ENCODE results near the gene CAMK2N2.
A peak's percentile ranks its signal among the peaks of the same experiment; 100 is the strongest.

CAMK2N2 gene

GRCh38 chr3:184262764-184263179 lies 1.4 kb upstream of the CAMK2N2 start:
- Histone ChIP-seq H3K27me3 (ENCODE audit: control insufficient read depth, low read length) (peaks cover 28% of the 10 kb centered on the region), H3K9me3 (ENCODE audit: control insufficient read depth, insufficient read depth, low read length) (peaks cover 5% of the 10 kb centered on the region; the same call in 1 of the 2 replicates), H4K20me1 (ENCODE audit: control insufficient read depth, insufficient read depth, low read depth, low read length) (no peaks in the 10 kb centered on the region), H3K36me3 (ENCODE audit: control insufficient read depth, low read length) (no peaks in the 10 kb centered on the region), H3F3A (ENCODE audit: control insufficient read depth, insufficient read depth) (no peaks in the 10 kb centered on the region; the same call in 1 of the 2 replicates), H3K9me2 (replicated peaks; ENCODE audit: control insufficient read depth, low read length) (no peaks in the 10 kb centered on the region), H3K4me1 (ENCODE audit: control insufficient read depth, low read length) (peaks cover 14% of the 10 kb centered on the region; the same call in 1 of the 2 replicates), H3K27ac (ENCODE audit: low read depth, low read length) (no peak overlapping the region), H3K4me2 (ENCODE audit: low read length) (no peak overlapping the region), H3K4me3 (ENCODE audit: low read length) (no peak overlapping the region), H3K79me2 (ENCODE audit: control insufficient read depth, low read length) (no peaks in the 10 kb centered on the region)
- no peak for TF ChIP-seq EZH2phosphoT487 (IDR thresholded peaks at IDR 0.05; ENCODE audit: borderline replicate concordance, low read length)
- no peak for TF ChIP-seq CTCF (IDR thresholded peaks at IDR 0.05; ENCODE audit: low read depth, low read length, poor library complexity, severe bottlenecking)

DNA sequence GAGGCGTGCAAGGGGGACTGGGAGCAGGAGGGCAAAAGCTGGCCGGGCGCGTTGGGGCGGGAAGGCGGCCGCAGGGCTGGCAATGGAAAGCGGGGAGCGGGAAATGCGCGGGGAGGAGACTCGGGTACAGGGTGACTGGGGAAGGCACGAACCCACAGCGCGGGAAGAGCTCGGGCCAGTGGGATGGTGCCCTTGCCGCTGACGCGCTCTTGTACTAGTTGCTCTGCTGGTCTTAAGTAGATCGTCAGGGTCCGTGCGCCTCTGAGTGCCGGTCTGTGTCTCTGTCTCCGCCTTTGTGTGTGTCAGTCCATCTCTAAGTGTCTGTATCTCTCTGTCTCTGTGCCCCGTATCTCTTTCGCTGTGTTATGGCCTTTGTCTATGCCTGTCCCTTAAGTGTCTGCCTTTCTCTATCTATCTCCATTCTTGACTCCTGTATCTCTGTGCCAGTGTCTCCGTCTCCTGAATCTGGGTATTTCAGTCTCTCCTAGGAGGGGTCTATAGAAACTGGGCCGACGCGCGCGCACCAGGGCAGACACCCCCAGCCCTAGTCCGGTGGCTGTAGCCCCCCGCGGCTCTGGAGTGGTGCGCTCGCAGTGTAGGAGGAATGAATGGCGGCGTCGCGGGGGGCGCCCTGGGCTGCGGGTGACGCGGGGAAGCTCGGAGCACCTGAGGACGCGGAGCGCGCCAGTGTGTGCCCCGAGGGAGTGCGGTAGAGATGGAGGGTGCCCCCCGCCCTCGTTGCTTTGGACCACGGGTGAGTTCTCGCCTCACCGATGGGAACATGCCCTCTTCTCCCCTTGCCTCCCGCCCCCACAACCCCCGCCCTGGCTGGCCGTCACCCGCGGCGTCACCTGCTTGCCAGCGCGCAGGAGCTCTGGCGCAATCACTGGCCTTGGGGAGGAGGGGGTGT lies 756 bp upstream of the CAMK2N2 start:
- Histone ChIP-seq H3K27me3 (ENCODE audit: control insufficient read depth, low read length) (peaks cover 28% of the 10 kb centered on the region), H4K20me1 (ENCODE audit: control insufficient read depth, insufficient read depth, low read depth, low read length) (no peaks in the 10 kb centered on the region), H3K9me3 (ENCODE audit: control insufficient read depth, insufficient read depth, low read length) (peaks cover under 1% of the 10 kb centered on the region; the same call in 1 of the 2 replicates), H3F3A (ENCODE audit: control insufficient read depth, insufficient read depth) (no peaks in the 10 kb centered on the region; the same call in 1 of the 2 replicates), H3K9me2 (replicated peaks; ENCODE audit: control insufficient read depth, low read length) (no peaks in the 10 kb centered on the region), H3K79me2 (ENCODE audit: control insufficient read depth, low read length) (no peaks in the 10 kb centered on the region), H3K4me2 (ENCODE audit: low read length) (peak overlapping the region; percentile 69), H3K4me3 (ENCODE audit: low read length) (peak overlapping the region; percentile 72), H3K4me1 (ENCODE audit: control insufficient read depth, low read length) (peaks cover 14% of the 10 kb centered on the region; the same call in 1 of the 2 replicates), H3K27ac (ENCODE audit: low read depth, low read length) (no peak overlapping the region), H3K36me3 (ENCODE audit: control insufficient read depth, low read length) (no peaks in the 10 kb centered on the region)
- no peak for TF ChIP-seq EZH2phosphoT487 (IDR thresholded peaks at IDR 0.05; ENCODE audit: borderline replicate concordance, low read length)
- TF ChIP-seq CTCF (IDR thresholded peaks at IDR 0.05; ENCODE audit: low read depth, low read length, poor library complexity, severe bottlenecking), result no peak

DNA sequence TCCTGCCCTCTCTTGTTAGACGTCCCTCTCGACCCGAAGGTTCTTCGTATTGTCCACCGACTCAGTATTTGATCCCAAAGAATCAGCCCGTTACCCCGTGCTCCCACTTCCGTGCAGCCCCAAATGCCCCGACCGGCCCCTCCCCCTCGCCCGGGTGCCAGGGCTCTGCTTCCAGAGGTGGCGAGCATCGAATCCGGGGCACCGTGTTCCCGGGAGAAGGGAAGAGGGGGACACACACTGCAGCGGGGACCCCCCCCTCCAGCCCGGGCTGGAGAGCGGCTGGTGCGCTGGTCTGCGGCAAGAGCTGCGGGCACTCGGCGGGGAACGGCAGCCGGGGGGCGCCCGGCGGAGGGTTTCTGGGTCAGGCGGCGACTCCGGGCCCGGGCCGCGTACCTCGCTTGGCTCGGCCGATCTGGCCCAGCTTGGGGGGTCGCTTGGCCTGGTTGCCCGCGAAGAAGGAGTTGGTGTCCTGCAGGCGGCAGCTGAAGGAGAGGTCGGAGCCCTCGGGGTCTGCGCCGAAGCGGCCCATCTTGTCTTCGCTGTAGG lies 556 bp downstream of the CAMK2N2 start:
- Histone ChIP-seq H3K4me1 (ENCODE audit: control insufficient read depth, low read length) (peaks cover 14% of the 10 kb centered on the region; the same call in 1 of the 2 replicates), H3K9me2 (replicated peaks; ENCODE audit: control insufficient read depth, low read length) (no peaks in the 10 kb centered on the region), H3K27me3 (ENCODE audit: control insufficient read depth, low read length) (peaks cover 28% of the 10 kb centered on the region)

More for the DNA sequence above, 556 bp downstream of the CAMK2N2 start:
- peak overlapping the region; percentile 61 for H3K4me2 ChIP-seq (ENCODE audit: low read length)
- H3K9me3 ChIP-seq (ENCODE audit: control insufficient read depth, insufficient read depth, low read length), result no peaks in the 10 kb centered on the region
- no peak overlapping the region for H3K27ac ChIP-seq (ENCODE audit: low read depth, low read length)
- no peaks in the 10 kb centered on the region; the same call in 1 of the 2 replicates for H3F3A ChIP-seq (ENCODE audit: control insufficient read depth, insufficient read depth)
- TF ChIP-seq EZH2phosphoT487 (IDR thresholded peaks at IDR 0.05; ENCODE audit: borderline replicate concordance, low read length) (no peak), CTCF (IDR thresholded peaks at IDR 0.05; ENCODE audit: low read depth, low read length, poor library complexity, severe bottlenecking) (no peak)
- H3K4me3 ChIP-seq (ENCODE audit: low read length), result peak overlapping the region; percentile 58
- H3K36me3 ChIP-seq (ENCODE audit: control insufficient read depth, low read length), result no peaks in the 10 kb centered on the region
- H4K20me1 ChIP-seq (ENCODE audit: control insufficient read depth, insufficient read depth, low read depth, low read length), result no peaks in the 10 kb centered on the region
- H3K79me2 ChIP-seq (ENCODE audit: control insufficient read depth, low read length), result no peaks in the 10 kb centered on the region

All from DOHH2 (cell line).